Measurements from ENCODE around the gene SSBP3.

GRCh38 chr1:54398963-54399528, 7.1 kb downstream of the SSBP3 start:
- TF ChIP-seq CTCF (conservative IDR thresholded peaks at IDR 0.05; ENCODE audit: low read depth in 2 of 2): no peak
- no peak for TF ChIP-seq REST (IDR thresholded peaks at IDR 0.05; ENCODE audit: unreplicated experiment)
- no peak for TF ChIP-seq POLR2AphosphoS5 (IDR thresholded peaks at IDR 0.05; ENCODE audit: low read depth)
- no peak for TF ChIP-seq CREB1 (CRISPR knock-in tag; IDR thresholded peaks at IDR 0.05; ENCODE audit: low read depth)
